H1 (cell line): Measurements from ENCODE around the gene TOGARAM1. TPM values are rescaled to one million over a fixed set of nuclear protein-coding genes. Genes with fewer than 3 reads are reported as not detected.

Experiments
- BACH1 ChIP-seq: IDR thresholded peaks from 2 replicates; pipeline ENCODE4 v1.6.1; 2012; ENCODE audit warnings: low read length, improper control_type of control experiment
- CEBPB ChIP-seq: IDR thresholded peaks from 2 replicates; pipeline ENCODE4 v1.6.1; 2012; ENCODE audit warnings: low read depth, low read length
- CTBP2 ChIP-seq: IDR thresholded peaks from 2 replicates; pipeline ENCODE4 v1.7.0; 2011; ENCODE audit warnings: borderline replicate concordance, mild to moderate bottlenecking, moderate library complexity, mixed read lengths, low read length; ENCODE audit not compliant: insufficient read depth, insufficient read length
- POLR2A ChIP-seq, 2 experiments: IDR thresholded peaks; 1 replicate in 1 of 2; 2 replicates in 1 of 2; pipeline ENCODE4 v1.6.1; 2011; ENCODE audit warnings: low read depth in 2 of 2, low read length in 2 of 2, mild to moderate bottlenecking in 2 of 2; ENCODE audit errors: control extremely low read depth in 1 of 2
- TAF1 ChIP-seq: IDR thresholded peaks from 2 replicates; pipeline ENCODE4 v1.6.1; 2011; ENCODE audit warnings: mild to moderate bottlenecking, low read depth, low read length
- polyA plus RNA-seq, 7 experiments: library from polyadenylated mRNA; depleted of rRNA in 3 of 7; stranded (reverse) in 5 of 7; unstranded in 2 of 7; fragments of >200 nt in 5 of 7; fragments of 200-250 nt in 2 of 7; gene quantifications; 1 replicate in 5 of 7; 2 replicates in 1 of 7; 4 replicates in 1 of 7; pipeline versions ENCODE4 v1.2.1 to v1.2.3, GENCODE V29; 2011 to 2013; ENCODE audit warnings: missing spikeins in 2 of 7, mixed read lengths in 2 of 7
- total RNA-seq: library from RNA; stranded (reverse); fragmentation: NEBNext Ultra II Directional; extraction: Animal tissue kit (Norgen Biotek cat#: 25700); gene quantifications from 2 replicates; pipeline ENCODE4 v1.2.1, GENCODE V29; 2021

Gene TOGARAM1
- total and polyA plus RNA-seq, 2 of the 8 experiments (the other 6 are each of a cell fraction or from before 2014, with no cell fraction given): 2.5 to 6.8 TPM

DNA sequence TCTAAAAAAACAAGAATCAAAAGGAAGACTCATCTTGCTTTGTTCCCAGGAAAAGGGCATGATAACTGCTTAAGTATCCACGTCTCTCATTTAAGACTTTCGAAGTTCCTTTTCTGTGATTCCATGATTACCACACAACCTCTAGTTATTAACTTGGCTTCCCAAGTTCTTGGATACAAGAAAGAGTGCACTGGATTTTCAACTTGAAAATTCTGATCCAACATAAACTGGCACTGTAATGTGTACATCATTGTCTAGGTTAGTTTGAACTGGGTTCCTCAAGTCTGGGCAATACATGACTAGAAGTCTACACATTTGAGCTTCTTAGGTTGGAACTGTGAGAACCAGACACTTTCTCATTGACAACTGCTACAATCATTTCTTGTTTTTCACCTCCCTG, 1.8 kb upstream of the TOGARAM1 start (continued):
- no peak for TF ChIP-seq CTBP2
- no peak for TF ChIP-seq POLR2A (IDR thresholded peaks at IDR 0.05; ENCODE audit: control extremely low read depth in 1 of 2, low read depth in 2 of 2, low read length in 2 of 2)
- TF ChIP-seq BACH1: no peak
- TF ChIP-seq TAF1: no peak
- TF ChIP-seq CEBPB: no peak
